ENCODE results near the gene TRIP11. TPM values are rescaled to one million over a fixed set of nuclear protein-coding genes. Genes with fewer than 3 reads are reported as not detected.

The TRIP11 gene
- total RNA-seq, 1 experiment from 2014 or later = 37.4 TPM

DNA sequence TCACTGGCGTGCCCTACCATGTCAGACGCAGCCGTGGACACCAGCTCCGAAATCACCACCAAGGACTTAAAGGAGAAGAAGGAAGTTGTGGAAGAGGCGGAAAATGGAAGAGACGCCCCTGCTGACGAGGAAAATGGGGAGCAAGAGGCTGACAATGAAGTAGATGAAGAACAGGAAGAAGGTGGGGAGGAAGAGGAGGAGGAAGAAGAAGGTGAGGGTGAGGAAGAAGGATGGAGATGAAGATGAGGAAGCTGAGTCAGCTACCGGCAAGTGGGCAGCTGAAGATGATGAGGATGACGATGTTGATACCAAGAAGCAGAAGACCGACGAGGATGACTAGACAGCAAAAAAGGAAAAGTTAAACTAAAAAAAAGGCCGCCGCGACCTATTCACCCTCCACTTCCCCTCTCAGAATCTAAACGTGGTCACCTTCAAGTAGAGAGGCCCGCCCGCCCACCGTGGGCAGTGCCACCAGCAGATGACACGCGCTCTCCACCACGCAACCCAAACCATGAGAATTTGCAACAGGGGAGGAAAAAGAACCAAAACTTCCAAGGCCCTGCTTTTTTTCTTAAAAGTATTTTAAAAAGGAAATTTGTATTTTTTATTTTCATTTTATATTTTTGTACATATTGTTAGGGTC is 13.2 kb downstream of the TRIP11 start:
- H3K36me3 ChIP-seq (ENCODE audit: control insufficient read depth in 1 of 2, insufficient read depth in 2 of 2, low read length in 2 of 2) = peaks cover 0 to 13% of the 10 kb centered on the region in 2 experiments; a peak in 2 of 4 replicates

More for the DNA sequence above, 13.2 kb downstream of the TRIP11 start:
- Histone ChIP-seq H3K9me3 (ENCODE audit: control insufficient read depth in 1 of 2, insufficient read depth in 1 of 2, low read depth in 1 of 2, low read length in 2 of 2) (no peaks in the 10 kb centered on the region), H2AFZ (ENCODE audit: low read depth, low read length, poor library complexity, severe bottlenecking) (no peak overlapping the region), H4K20me1 (ENCODE audit: insufficient read depth) (no peaks in the 10 kb centered on the region), H3K4me3 (replicated peaks in 1 of 2; ENCODE audit: low read depth in 1 of 2, low read length in 2 of 2) (no peak overlapping the region), H3K27me3 (ENCODE audit: insufficient read depth, low read length) (no peaks in the 10 kb centered on the region), H3K79me2 (ENCODE audit: insufficient read depth, low read length) (peaks cover 22% of the 10 kb centered on the region), H3K9me2 (ENCODE audit: insufficient read depth) (no peaks in the 10 kb centered on the region), H3K4me1 (ENCODE audit: control insufficient read depth in 1 of 2, insufficient read depth in 2 of 2, low read length in 2 of 2) (no peaks in the 10 kb centered on the region), H3K9ac (ENCODE audit: low read length) (no peak overlapping the region), H3K27ac (ENCODE audit: low read depth, low read length) (no peak overlapping the region), H3K4me2 (ENCODE audit: low read length) (no peak overlapping the region)
- ChIA-PET RAD21 (ENCODE audit: low non-redundant PET in 1 of 2, low total read pairs in 2 of 2, uncharacterized antibody in 2 of 2, unreplicated experiment in 2 of 2) (no interaction called here), POLR2A (no interaction called here), CTCF (no interaction called here)
- no TSS peak for BruUV-seq (replicated peaks)
- TF ChIP-seq ZNF274 (IDR thresholded peaks at IDR 0.05; ENCODE audit: low read depth, low read length) (no peak), SP1 (IDR thresholded peaks at IDR 0.05; ENCODE audit: low read depth) (no peak), FOSL1 (IDR thresholded peaks at IDR 0.05; ENCODE audit: low read depth) (no peak), EZH2 (IDR thresholded peaks at IDR 0.05) (no peak), POLR2A (IDR thresholded peaks at IDR 0.05; ENCODE audit: borderline replicate concordance, extremely low read depth, insufficient read depth, insufficient read length) (no peak), ELF1 (IDR thresholded peaks at IDR 0.05; ENCODE audit: borderline replicate concordance, low read depth) (no peak), SIN3A (IDR thresholded peaks at IDR 0.05; ENCODE audit: low read depth) (no peak), TCF7L2 (IDR thresholded peaks at IDR 0.05; ENCODE audit: borderline replicate concordance, extremely low read depth, insufficient read depth, insufficient read length) (no peak), RAD21 (IDR thresholded peaks at IDR 0.05; ENCODE audit: low read depth) (no peak), ZFX (IDR thresholded peaks at IDR 0.05) (no peak)
- TF ChIP-seq, protein P1, sequence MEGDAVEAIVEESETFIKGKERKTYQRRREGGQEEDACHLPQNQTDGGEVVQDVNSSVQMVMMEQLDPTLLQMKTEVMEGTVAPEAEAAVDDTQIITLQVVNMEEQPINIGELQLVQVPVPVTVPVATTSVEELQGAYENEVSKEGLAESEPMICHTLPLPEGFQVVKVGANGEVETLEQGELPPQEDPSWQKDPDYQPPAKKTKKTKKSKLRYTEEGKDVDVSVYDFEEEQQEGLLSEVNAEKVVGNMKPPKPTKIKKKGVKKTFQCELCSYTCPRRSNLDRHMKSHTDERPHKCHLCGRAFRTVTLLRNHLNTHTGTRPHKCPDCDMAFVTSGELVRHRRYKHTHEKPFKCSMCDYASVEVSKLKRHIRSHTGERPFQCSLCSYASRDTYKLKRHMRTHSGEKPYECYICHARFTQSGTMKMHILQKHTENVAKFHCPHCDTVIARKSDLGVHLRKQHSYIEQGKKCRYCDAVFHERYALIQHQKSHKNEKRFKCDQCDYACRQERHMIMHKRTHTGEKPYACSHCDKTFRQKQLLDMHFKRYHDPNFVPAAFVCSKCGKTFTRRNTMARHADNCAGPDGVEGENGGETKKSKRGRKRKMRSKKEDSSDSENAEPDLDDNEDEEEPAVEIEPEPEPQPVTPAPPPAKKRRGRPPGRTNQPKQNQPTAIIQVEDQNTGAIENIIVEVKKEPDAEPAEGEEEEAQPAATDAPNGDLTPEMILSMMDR (IDR thresholded peaks at IDR 0.05 in 2 of 3, conservative IDR thresholded peaks at IDR 0.05 in 1 of 3; ENCODE audit: borderline replicate concordance in 1 of 3, insufficient read depth in 1 of 3, low read depth in 2 of 3, low read length in 2 of 3) = no peak
- ATAC-seq (no peak), DNase-seq (ENCODE audit: low read depth, low spot score) (no peak)
- intact Hi-C loops (cut with micrococcal nuclease) = no loop called here

Measured in HCT116 (cell line).